ENCODE results near the gene SLK. TPM values are rescaled to one million over a fixed set of nuclear protein-coding genes. Genes with fewer than 3 reads are reported as not detected.
A peak's percentile ranks its signal among the peaks of the same experiment; 100 is the strongest.

SLK gene
- total RNA-seq, 1 donor from 2014 or later = 36.1 TPM

- no peak for DNase-seq
- Histone ChIP-seq H3K36me3 (no peaks in the 10 kb centered on the region), H3K27me3 (ENCODE audit: low read depth) (peaks cover 5% of the 10 kb centered on the region), H3K9me3 (replicated peaks) (no peaks in the 10 kb centered on the region), H3K4me1 (peaks cover 16% of the 10 kb centered on the region), H3K27ac (replicated peaks) (no peak overlapping the region), H3K4me3 (no peak overlapping the region)
- intact Hi-C loops (cut with micrococcal nuclease) = no loop called here
- no peak for TF ChIP-seq CTCF (IDR thresholded peaks at IDR 0.05; ENCODE audit: borderline replicate concordance)
Observed at GRCh38 chr10:104072786-104073185, 105.8 kb downstream of the SLK start.

GRCh38 chr10:104074505-104074904 lies 107.6 kb downstream of the SLK start:
- no peaks in the 10 kb centered on the region for H3K36me3 ChIP-seq
- DNase-seq = no peak
- H3K27ac ChIP-seq (replicated peaks) = no peak overlapping the region
- peaks cover 16% of the 10 kb centered on the region for H3K4me1 ChIP-seq
- peaks cover 5% of the 10 kb centered on the region for H3K27me3 ChIP-seq (ENCODE audit: low read depth)
- H3K4me3 ChIP-seq = no peak overlapping the region
- H3K9me3 ChIP-seq (replicated peaks) = no peaks in the 10 kb centered on the region
- intact Hi-C loops (cut with micrococcal nuclease) = no loop called here
- no peak for TF ChIP-seq CTCF (IDR thresholded peaks at IDR 0.05; ENCODE audit: borderline replicate concordance)

- H3K36me3 ChIP-seq = no peaks in the 10 kb centered on the region
- H3K4me1 ChIP-seq = peaks cover 16% of the 10 kb centered on the region
- peak overlapping the region; percentile 65 for H3K27ac ChIP-seq (replicated peaks)
- intact Hi-C loops (cut with micrococcal nuclease) = no loop called here
- no peak for TF ChIP-seq CTCF (IDR thresholded peaks at IDR 0.05; ENCODE audit: borderline replicate concordance)
- H3K9me3 ChIP-seq (replicated peaks) = no peaks in the 10 kb centered on the region
- no peak overlapping the region for H3K4me3 ChIP-seq
- DNase-seq = peak; percentile 53
- H3K27me3 ChIP-seq (ENCODE audit: low read depth) = peaks cover 5% of the 10 kb centered on the region
Observed at GRCh38 chr10:104076743-104077160, 109.8 kb downstream of the SLK start.

GRCh38 chr10:104077247-104077646 lies 110.3 kb downstream of the SLK start:
- Histone ChIP-seq H3K4me1 (peaks cover 16% of the 10 kb centered on the region), H3K27me3 (ENCODE audit: low read depth) (peaks cover 5% of the 10 kb centered on the region), H3K4me3 (no peak overlapping the region), H3K9me3 (replicated peaks) (no peaks in the 10 kb centered on the region), H3K36me3 (no peaks in the 10 kb centered on the region), H3K27ac (replicated peaks) (peak overlapping the region; percentile 52)
- intact Hi-C loops (cut with micrococcal nuclease) = no loop called here
- TF ChIP-seq CTCF (IDR thresholded peaks at IDR 0.05; ENCODE audit: borderline replicate concordance) = no peak
- no peak for DNase-seq

GRCh38 chr10:104077663-104078151 lies 110.8 kb downstream of the SLK start:
- TF ChIP-seq CTCF (IDR thresholded peaks at IDR 0.05; ENCODE audit: borderline replicate concordance) = no peak
- Histone ChIP-seq H3K9me3 (replicated peaks) (no peaks in the 10 kb centered on the region), H3K4me1 (peaks cover 16% of the 10 kb centered on the region), H3K4me3 (no peak overlapping the region), H3K27me3 (ENCODE audit: low read depth) (peaks cover 5% of the 10 kb centered on the region), H3K27ac (replicated peaks) (peak overlapping the region; percentile 52), H3K36me3 (no peaks in the 10 kb centered on the region)
- intact Hi-C loops (cut with micrococcal nuclease) = no loop called here
- no peak for DNase-seq

Small RNAs within 50 kb of the gene (microRNA-seq; reads per million reads assigned to microRNA genes)
- gene MIR936 = not detected

Other genes with a start within 250 kb of the SLK start
- gene SH3PXD2A, start 111.6 kb upstream of the SLK start, total RNA-seq = 34.4 TPM
- gene STN1, start 49.0 kb upstream of the SLK start, total RNA-seq = 30.7 TPM
- not detected for gene COL17A1, start 118.7 kb downstream of the SLK start, total RNA-seq
- gene SFR1, start 155.0 kb downstream of the SLK start, total RNA-seq = 6.0 TPM

All from left ventricle myocardium inferior (tissue), 1 donor.